SK-N-MC (cell line): ENCODE data around the gene KAZN.

Experiments used
- EZH2 ChIP-seq: fragments of 200-600 bp; sonication (generic); IDR thresholded peaks from one replicate; pipeline ENCODE4 v1.6.1; 2017; ENCODE audit warnings: antibody characterized with exemption
- POLR2AphosphoS5 ChIP-seq: IDR thresholded peaks from 2 replicates; pipeline ENCODE4 v1.6.1; 2012; ENCODE audit warnings: mild to moderate bottlenecking, low read depth, low read length, borderline replicate concordance

GRCh38 chr1:14871218-14871970 is 272.9 kb downstream of the KAZN start:
- TF ChIP-seq POLR2AphosphoS5 (no peak), EZH2 (no peak)
